H1 (cell line): Measurements from ENCODE around the gene GPX4. TPM values are rescaled to one million over a fixed set of nuclear protein-coding genes. Genes with fewer than 3 reads are reported as not detected.

Experiments used
- CBX8 ChIP-seq: fragments of 300-800, 300-1000 bp; sonication (generic); IDR thresholded peaks from 2 replicates; pipeline ENCODE4 v1.7.1; 2016; ENCODE audit warnings: low read depth, low read length, borderline replicate concordance
- CTBP2 ChIP-seq: IDR thresholded peaks from 2 replicates; pipeline ENCODE4 v1.7.0; 2011; ENCODE audit warnings: borderline replicate concordance, mild to moderate bottlenecking, moderate library complexity, mixed read lengths, low read length; ENCODE audit not compliant: insufficient read depth, insufficient read length
- CTCF ChIP-seq, 3 experiments: IDR thresholded peaks; 1 replicate in 2 of 3; 2 replicates in 1 of 3; pipeline versions ENCODE4 v1.5.1 to v1.6.1; 2011; ENCODE audit warnings: low read length in 3 of 3, mild to moderate bottlenecking in 3 of 3, inconsistent platforms in 2 of 3, low read depth in 1 of 3, moderate library complexity in 1 of 3; ENCODE audit not compliant: insufficient read depth in 1 of 3; ENCODE audit errors: control extremely low read depth in 1 of 3
- EGR1 ChIP-seq: IDR thresholded peaks from 2 replicates; pipeline ENCODE4 v1.6.1; 2011; ENCODE audit warnings: low read depth, low read length, borderline replicate concordance
- MAFK ChIP-seq: IDR thresholded peaks from 2 replicates; pipeline ENCODE4 v1.6.1; 2012; ENCODE audit warnings: low read depth, mild to moderate bottlenecking, improper control_type of control experiment, low read length
- SP1 ChIP-seq: IDR thresholded peaks from 2 replicates; pipeline ENCODE4 v1.6.1; 2011; ENCODE audit warnings: low read depth, low read length
- polyA plus RNA-seq, 7 experiments: library from polyadenylated mRNA; depleted of rRNA in 3 of 7; stranded (reverse) in 5 of 7; unstranded in 2 of 7; fragments of >200 nt in 5 of 7; fragments of 200-250 nt in 2 of 7; gene quantifications; 1 replicate in 5 of 7; 2 replicates in 1 of 7; 4 replicates in 1 of 7; pipeline versions ENCODE4 v1.2.1 to v1.2.3, GENCODE V29; 2011 to 2013; ENCODE audit warnings: missing spikeins in 2 of 7, mixed read lengths in 2 of 7
- total RNA-seq: library from RNA; stranded (reverse); fragmentation: NEBNext Ultra II Directional; extraction: Animal tissue kit (Norgen Biotek cat#: 25700); gene quantifications from 2 replicates; pipeline ENCODE4 v1.2.1, GENCODE V29; 2021

Gene GPX4
- total and polyA plus RNA-seq, 2 of the 8 experiments (the other 6 are each of a cell fraction or from before 2014, with no cell fraction given) = 342 to 693 TPM

- TF ChIP-seq CTBP2 (no peak), CBX8 (no peak), MAFK (no peak), EGR1 (no peak), CTCF (IDR thresholded peaks at IDR 0.05; ENCODE audit: control extremely low read depth in 1 of 3, insufficient read depth in 1 of 3, low read depth in 1 of 3, low read length in 3 of 3) (no peak), SP1 (no peak)
Measured at GRCh38 chr19:1101337-1101698, 2.5 kb upstream of the GPX4 start (continued).
